HCEC 1CT (cell line): ENCODE measurements around the gene ARHGAP18.
A peak's percentile ranks its signal among the peaks of the same experiment; 100 is the strongest.

ENCODE experiments used
- DNase-seq: peaks from one replicate; pipeline ENCODE4 v3.0.0-alpha.2; 2017

The ARHGAP18 gene, protein sequence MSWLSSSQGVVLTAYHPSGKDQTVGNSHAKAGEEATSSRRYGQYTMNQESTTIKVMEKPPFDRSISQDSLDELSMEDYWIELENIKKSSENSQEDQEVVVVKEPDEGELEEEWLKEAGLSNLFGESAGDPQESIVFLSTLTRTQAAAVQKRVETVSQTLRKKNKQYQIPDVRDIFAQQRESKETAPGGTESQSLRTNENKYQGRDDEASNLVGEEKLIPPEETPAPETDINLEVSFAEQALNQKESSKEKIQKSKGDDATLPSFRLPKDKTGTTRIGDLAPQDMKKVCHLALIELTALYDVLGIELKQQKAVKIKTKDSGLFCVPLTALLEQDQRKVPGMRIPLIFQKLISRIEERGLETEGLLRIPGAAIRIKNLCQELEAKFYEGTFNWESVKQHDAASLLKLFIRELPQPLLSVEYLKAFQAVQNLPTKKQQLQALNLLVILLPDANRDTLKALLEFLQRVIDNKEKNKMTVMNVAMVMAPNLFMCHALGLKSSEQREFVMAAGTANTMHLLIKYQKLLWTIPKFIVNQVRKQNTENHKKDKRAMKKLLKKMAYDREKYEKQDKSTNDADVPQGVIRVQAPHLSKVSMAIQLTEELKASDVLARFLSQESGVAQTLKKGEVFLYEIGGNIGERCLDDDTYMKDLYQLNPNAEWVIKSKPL

DNA sequence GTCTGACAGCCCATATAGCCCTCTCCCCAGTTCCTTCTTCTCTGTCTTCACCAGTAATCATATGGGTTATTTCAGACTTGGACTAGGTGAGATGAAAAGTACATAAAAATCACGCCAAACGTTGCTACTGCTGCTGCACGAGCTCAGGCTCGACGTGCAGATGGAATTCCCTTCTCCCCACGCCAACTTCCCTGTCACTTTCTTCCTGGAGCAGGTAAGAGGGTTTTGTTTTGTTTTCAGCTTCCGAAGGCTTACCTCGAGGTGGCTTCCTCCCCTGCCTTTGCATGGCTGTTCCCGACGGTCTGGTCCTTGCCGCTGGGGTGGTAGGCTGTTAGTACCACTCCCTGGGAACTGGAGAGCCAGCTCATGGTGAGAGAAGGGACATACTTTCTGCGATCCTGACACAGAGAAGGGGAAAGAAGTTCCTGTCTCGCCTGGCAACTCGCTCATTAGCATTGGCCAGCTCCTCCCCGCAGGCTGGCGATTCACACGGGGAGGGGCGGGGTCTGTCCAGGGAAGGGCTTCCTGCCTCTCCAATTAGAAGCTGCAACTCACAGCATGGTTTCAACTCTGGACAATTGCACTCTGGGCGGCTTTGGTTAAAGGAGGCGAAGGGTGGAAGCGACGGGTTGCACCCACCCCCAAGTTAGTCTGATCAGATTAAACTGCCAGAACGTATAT is at the start of gene ARHGAP18:
ARHGAP18 (minus strand) TSS at position 409 of the 681 bp plus-strand sequence; CDS start at position 368, 41 bp downstream.
- peak; percentile 95 for DNase-seq

DNA sequence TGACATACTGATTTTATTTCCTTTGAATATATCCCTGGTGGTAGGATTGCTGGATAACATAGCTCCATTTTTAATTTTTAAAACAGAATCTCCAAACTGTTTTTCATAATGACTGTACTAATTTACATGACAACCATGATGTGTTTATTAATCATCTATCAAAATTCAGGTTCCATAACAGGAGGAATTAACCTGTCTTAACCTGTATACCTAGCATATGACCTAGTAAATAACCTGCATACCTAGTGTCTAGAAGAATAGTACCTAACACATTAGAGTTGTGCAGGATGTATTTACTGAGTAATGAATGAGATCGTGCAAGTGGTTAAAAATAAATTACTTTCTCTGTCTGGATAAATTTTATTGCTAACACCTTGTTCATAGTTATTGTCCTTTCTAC is 45.8 kb upstream of the ARHGAP18 start:
- DNase-seq, result no peak

DNA sequence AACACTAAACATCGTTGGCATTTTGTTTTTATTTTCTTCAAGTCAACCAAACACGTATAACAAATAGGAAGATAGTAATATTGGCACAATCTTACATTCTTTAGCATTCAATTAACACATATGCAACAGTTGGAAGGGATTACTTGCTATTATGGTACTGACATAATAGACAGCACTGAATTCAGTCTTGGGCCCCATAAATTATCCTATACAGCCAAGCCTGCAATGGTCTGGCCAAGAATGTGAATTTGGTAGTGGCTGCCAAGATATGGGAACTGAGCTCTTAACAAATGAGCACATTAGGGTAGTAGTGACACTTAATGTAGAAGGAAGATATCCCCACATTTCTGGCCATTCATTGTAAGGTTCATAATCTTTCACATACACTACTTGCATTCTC is 44.8 kb upstream of the ARHGAP18 start:
- DNase-seq, result no peak

DNA sequence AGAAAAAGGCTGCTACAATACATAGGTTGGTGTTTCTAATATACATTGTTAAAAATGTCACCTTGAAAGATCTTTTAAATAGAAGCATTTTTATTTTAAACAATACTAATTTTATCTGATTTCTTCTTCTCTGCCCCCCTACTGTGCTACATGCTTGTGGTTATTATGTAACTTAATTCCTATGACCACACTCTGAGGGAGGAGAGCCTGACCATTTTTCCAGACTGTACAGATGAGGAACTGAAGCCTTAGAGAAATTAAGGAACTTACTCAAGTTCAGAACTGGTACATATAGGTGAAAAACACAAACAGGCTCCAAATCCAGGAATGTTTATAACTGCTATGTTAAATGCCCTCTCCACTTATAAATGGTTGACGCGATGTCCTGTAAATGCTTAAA is 43.4 kb upstream of the ARHGAP18 start:
- DNase-seq, result peak; percentile 40

DNA sequence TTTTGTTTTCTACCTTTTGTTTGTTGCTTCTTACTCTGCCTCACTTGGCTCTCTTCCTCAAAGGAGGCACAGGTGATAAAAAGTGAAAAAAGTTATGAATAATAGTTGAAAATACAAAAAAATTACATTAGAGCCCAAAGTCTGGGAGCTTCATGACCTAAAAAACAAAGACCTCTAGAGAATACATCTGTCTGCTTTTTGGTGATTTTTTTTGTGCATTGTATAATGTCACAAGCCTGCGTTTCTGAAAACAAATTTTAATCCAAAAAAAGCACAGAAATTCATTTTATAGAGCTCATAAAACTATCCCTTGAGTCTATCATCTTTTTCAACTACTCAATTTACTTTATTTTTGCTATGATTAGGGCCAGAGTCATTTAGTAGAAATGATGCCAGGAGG is 41.4 kb upstream of the ARHGAP18 start:
- DNase-seq, result no peak

DNA sequence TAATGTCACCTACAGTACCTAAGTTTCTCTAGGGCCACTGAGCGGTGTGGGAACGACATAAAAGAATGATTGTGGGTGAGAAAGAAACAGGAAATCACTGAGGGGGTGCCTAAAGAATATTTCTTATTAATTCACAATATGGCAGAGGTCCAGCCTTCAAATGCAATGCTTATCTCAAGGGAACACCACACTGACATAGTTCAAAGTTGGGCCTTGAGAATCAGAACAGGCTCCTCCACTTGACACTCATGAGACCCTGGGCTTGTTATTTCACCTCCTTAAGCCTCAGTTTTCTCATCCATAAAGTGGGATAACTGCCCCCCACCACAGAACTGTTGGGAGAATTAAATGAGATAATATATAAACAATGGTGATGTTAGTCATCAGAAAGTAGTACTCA is 40.4 kb upstream of the ARHGAP18 start:
- DNase-seq, result no peak

DNA sequence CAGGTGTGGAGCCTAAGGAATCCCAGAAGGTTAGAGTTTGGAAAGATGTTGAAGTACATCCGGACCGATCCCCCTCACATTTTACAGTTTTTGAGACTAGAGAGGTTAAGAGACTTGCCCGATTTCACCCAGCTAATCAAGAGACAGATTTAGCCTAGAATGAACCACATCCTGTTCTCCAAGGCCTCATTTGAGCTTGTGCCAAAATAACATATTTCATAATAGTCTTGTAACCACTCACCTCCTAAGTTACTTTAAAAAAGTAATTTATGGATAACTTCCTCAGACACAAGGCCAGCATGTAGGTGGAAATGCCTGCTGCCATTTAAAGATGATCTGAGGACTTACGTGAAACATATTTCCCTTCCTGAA is 39.8 kb upstream of the ARHGAP18 start:
- DNase-seq, result peak; percentile 94

DNA sequence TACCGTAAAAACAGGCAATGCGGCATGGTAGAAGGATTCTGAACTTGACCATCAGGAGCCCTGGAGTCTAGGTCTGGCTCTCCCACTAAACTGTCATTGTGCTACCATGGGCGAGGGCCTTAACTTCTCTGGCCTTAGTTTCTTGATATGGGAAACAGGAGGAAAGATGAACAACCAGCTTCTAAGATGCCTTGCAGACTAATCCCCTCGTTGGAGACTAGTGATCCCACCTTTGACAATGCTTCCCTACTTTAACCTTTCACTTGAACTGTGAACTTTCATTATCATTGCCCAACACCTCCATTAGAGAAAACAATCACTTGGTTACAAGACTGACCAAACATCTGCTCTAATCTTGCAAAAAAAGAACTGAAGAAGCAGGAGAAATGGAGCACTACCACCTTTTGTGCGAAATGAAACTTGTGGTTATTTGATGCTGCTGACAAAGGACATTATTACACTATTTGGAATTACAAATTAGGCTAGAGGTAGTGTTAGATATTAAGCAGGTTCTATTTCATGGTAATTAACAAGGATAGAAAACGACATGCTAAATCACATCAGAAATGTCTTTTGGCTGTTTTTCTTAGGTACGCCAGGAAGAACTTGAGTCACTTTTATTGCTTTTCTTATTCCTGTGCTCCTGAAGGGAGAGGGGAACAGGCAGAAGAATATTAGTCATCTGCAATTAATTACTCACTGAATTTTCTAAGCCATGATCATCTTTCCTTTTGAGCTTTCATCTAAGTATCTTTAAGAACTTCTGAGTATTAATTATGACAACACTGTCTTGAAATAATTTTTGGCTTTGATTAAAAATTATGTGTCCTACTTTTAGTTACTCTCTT is 39.1 kb upstream of the ARHGAP18 start:
- peak; percentile 89 for DNase-seq

DNA sequence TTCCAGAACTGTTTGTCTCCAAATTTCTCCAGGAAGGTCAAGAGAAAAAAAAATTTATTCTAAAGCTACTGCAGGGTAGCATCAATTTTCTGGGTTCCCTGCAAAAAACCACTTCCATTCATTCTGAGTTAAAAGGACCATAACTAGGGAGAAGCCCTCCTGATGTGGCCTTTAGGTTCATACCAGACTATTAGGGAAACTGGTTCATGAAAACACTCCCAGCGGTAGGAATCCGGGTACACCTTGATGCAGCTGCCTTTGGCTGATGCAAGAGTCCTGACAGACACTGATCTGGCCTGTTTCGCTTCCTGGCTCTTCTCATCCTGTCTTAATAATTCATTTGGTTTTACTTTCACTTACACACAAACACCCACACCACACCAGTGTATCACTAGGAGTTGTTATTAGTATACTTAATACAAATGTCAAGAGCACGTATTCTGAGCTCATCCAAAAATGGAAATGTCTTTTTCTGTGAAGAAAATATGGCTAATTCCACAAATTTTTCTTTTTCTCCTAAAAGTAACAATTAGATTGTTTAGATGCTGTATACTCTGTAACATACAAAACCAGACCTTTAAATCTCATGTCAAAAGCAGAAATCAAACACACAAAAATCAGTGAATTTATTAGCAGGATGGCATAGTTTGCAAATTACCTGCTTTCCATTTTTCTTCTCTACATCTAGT is 38.4 kb upstream of the ARHGAP18 start:
- DNase-seq, result peak; percentile 47

DNA sequence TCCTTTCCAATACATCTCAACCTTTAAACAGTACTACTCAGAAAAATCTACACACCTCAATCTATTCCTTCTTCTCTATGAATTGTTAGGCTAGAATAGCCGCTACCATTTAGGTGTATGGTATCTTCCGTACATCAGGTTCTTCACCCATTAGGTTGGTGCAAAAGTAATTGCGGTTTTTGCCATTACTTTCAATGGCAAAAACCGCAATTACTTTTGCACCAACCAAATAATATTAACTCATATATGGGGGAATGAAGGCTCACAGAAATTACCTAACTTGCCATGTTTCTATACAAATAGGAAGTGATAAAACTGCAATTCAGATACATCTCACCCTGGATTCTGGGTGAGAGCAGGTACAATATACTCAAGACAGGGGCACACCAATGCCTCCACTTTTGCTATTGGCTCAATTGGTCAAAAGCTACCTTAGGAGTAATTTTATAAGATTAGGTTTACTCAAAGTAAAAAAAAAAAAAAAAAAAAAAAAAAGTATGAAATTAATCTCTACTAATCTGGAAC is 37.7 kb upstream of the ARHGAP18 start:
- no peak for DNase-seq

DNA sequence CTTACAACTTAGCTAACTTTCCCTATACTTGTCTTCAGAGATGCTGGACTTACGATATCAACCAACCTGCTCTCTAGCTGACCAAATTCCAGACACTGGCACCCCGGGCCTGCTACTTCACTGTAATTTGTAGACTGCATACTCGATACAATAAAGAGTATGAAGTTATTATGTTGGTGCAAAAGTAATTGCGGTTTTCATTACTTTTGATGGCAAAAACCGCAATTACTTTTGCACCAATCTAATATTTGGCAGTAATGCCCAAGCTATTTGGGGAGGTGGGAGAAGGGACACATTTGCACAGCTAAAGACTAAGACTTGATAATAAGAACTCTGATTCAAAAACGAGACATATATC is 34.9 kb upstream of the ARHGAP18 start:
- DNase-seq, result no peak

DNA sequence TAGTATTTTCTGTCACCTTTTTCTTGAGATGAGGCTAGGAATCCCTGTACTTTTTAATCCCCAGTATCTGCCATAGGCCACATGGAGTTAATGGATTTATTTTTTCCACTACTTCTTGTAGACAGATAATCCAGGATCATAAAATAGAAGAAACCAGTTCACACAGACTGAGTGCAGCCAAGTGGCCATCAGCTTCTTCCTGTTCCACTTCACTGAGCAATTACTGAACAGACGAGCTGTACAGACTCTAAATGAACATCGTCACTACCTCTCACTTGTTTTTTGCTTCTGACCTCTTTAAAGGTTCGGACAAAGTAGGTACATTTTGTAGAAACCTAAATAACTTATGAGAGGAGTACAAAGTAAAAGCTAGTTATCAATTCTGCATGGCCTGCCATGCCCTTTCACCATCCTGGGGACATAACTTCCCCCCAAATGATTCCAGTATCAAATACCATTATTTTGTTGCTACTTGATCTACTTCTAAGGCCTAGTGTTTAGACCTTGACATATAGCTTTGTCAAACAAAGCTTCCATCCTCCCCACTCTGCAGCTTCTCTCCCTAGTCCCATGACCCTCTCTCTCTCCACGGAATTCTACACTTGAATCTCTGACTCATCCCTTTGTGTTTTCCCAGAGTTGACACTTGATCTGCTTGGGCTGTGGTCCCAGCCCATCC is 34.4 kb upstream of the ARHGAP18 start:
- peak; percentile 86 for DNase-seq

DNA sequence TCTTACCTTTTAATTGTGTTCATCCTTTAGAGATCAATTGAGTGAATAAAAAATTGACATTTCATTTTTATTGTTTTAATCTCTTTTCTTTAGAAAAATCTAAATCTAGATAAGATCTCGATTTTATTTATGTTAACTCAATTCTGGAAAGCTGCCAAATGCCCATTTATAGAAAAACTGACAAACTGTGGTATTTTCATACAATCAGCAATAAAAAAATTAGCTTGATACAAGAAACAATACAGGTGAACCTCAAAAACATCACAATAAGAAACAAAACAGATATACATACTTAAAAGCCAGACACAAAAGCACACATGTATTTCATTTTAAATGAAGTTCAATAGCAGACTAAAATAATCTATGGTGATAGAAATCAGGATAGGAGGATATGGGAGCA is 30.0 kb upstream of the ARHGAP18 start:
- DNase-seq, result no peak

DNA sequence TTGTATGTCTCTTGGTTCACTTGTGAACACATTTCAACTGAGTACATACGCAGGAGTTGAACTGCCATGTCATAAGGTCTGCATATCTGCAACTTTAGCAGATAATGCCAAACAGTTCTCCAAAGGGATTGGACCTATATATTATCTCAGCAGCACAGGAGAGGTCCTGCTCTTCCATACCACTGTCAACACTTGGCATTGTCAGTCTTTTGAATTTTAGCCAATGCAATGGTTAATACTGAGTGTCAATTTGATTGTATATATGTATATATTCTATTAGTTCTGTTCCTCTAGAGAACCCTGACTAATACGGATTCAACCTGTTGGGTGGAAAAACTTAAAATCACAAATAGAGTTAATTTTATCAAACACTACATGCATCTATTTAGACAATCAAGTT is 26.1 kb upstream of the ARHGAP18 start:
- no peak for DNase-seq

DNA sequence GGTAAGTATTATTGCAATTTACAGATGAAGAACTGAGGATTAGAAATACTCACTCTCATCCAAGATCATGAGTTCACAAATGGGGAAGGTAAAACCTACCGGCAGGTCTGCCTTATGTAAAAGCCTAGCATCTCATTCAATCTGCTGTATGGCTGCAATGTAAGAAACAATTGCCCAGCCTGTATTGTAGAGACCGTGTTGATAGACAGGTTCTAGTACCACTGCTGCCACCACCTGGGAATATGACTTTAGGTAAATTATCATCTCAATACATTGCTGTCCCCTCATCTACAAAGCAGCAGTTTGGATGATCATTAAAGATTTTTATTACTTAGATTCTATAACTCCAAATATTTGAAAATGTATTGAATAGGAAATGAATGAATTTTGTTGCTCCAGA is 23.3 kb upstream of the ARHGAP18 start:
- no peak for DNase-seq

DNA sequence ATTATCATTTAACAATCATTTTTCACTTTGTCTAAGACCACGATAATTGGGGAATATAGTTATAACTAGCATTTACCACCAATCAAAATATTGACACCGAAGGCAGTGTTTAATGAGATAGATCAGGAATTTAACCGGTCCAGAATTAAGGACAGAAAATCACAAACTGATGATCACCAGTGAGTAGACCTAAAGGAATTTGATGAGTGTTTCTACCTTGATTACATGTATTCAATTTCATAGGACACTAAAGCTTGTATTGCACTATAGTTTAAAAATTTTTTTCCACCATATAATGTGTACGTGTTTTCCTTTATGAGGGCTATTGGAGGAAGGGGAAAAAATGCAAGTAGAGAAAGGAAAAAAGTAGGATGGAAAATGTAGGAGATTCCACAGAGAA is 22.6 kb upstream of the ARHGAP18 start:
- no peak for DNase-seq

DNA sequence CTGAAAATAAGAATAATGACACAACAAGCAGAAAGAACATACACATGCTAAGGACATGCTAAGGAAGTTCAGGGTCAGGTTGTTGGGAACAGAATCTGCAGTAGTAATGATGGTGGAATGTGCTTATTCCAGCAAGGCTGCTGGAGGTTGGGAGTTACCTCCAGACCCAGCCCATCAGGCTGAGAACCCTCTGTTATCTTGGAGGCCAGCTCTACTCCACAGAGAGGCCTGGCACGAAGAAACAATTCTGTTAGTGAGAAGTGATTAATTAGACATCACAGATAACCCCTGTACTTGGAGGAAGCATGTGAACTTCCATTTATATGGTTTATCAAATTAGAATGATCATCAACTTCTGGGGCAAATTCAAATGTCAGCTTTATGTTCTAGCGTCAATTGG is 22.1 kb upstream of the ARHGAP18 start:
- DNase-seq, result no peak

DNA sequence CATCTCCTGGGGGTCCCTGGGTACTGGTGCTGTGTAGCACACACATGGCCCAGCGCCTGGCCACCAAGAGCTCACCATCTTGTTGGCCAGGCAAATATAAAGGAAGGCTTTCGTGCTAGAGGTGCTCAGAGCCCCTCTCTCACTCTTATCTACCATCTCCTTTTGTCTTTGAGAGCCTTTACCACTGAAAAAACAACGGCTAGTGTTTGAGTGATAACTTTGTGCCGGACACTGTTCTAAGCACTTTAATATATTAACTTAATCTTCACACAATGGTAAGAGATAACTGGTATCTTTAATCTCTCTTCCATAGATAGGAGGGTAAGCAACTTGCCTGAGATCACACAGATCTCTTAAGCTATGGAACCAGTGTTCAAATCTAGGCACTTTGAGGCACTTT is 21.5 kb upstream of the ARHGAP18 start:
- DNase-seq, result no peak

DNA sequence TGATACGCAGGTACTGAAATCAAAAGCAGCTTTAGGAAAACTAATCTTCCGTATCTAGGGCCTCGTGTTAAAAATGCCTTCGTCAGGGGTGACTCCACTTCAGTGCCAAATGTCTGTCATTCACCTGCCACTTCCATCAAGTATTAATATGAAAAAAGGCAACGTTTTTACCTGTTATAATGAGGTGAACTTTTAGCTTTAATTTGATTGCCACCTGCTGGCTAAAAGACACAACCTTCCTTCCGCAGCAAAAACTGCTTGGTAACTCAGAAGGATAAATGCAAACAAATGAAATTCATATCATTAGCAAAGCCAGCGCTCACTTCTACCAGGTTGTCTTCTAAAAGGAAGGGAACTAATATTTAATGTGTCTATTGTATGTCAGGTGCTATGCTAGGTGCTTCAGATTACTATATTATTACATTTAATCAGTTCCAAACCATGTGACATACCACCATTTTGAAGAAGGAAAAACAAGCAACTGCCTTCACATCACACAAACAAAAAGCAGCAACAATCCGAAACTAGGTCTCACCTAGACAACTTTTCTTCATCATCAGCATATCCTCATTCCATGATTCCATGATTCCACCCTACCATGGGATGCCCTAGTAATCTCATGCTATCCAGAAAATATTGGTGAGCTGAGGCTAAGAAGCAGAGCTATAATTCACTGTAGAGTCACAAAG is 20.6 kb upstream of the ARHGAP18 start:
- no peak for DNase-seq

DNA sequence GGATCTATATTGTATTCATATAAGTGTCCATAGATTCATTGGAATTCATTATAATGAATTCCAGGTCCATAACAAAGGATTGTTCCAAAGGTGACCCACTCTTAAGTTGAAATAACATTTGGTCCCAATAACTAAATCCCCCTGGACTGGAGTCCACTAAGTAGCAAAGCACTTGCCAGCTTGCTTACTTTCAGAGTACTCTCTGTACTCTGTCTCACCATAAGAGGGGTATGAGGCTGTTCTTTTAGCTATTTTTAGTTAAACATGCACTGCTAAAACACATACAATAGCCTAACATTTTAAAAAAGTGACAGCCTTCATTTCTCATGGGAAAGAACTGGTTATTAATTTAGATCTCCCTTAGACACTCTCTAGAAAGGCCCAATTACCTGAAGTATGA is 16.7 kb upstream of the ARHGAP18 start:
- no peak for DNase-seq

DNA sequence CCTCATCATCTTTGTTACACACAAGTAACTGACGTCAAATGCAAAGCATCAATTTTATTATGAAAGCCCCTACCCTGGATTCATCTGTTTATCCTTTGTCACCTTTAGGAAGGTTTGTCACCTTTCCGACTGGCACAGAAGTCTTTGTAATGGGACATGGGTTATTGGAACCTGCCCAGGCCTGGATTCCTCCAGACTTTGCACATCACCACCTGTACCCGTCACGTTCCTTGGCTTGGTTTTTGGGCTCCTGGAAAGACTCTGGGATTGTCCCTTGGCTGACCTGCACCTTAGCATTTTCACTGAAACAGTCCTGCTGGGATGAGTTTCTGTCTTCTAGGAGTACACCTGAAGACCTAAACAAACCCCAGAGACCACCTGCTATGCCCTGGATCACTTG is 15.4 kb upstream of the ARHGAP18 start:
- DNase-seq, result no peak
